NT2/D1 (cell line): Measurements from ENCODE around the gene GATA3.

ENCODE experiments used
- DNase-seq: peaks from one replicate; pipeline ENCODE4 v3.0.0-alpha.2; 2011; ENCODE audit warnings: low read depth, low spot score
- H3K27me3 ChIP-seq: 2 replicates; pipeline ENCODE4 v1.6.0; 2011; ENCODE audit warnings: mild to moderate bottlenecking; ENCODE audit not compliant: insufficient read length, insufficient read depth
- H3K36me3 ChIP-seq: 2 replicates; pipeline ENCODE4 v1.6.1; 2011; ENCODE audit warnings: mild to moderate bottlenecking, low read length, mixed read lengths; ENCODE audit not compliant: insufficient read depth, insufficient read length
- H3K4me1 ChIP-seq: 2 replicates; pipeline ENCODE4 v1.5.1; 2011; ENCODE audit not compliant: insufficient read depth, insufficient read length
- H3K4me3 ChIP-seq: 2 replicates; pipeline ENCODE4 v1.5.1; 2011; ENCODE audit warnings: low read depth; ENCODE audit not compliant: insufficient read length
- H3K9ac ChIP-seq: 2 replicates; pipeline ENCODE4 v1.6.0; 2011; ENCODE audit warnings: low read depth; ENCODE audit not compliant: insufficient read length
- H3K9me3 ChIP-seq: 2 replicates; pipeline ENCODE4 v1.5.1; 2011; ENCODE audit warnings: mild to moderate bottlenecking, low read length; ENCODE audit not compliant: insufficient read depth
- SUZ12 ChIP-seq: IDR thresholded peaks from 2 replicates; pipeline ENCODE4 v1.6.1; 2011; ENCODE audit not compliant: insufficient read length, insufficient read depth; ENCODE audit errors: extremely low read depth
- YY1 ChIP-seq: IDR thresholded peaks from 2 replicates; pipeline ENCODE4 v1.6.1; 2011; ENCODE audit not compliant: insufficient read length, insufficient read depth
- ZNF274 ChIP-seq: IDR thresholded peaks from 2 replicates; pipeline ENCODE4 v1.6.1; 2011; ENCODE audit warnings: mild to moderate bottlenecking, low read depth, low read length

Gene GATA3

GRCh38 chr10:8060010-8060703, 5.7 kb downstream of the GATA3 start:
- Histone ChIP-seq H3K36me3 (peaks cover 34% of the 10 kb centered on the region), H3K4me1 (peaks cover 18% of the 10 kb centered on the region), H3K4me3 (no peak overlapping the region), H3K27me3 (peaks cover 12% of the 10 kb centered on the region), H3K9ac (no peak overlapping the region), H3K9me3 (no peaks in the 10 kb centered on the region)
- TF ChIP-seq YY1 (no peak), SUZ12 (no peak), ZNF274 (no peak)
- DNase-seq, result no peak

- DNase-seq, result no peak
- Histone ChIP-seq H3K4me3 (no peak overlapping the region), H3K36me3 (peaks cover 34% of the 10 kb centered on the region), H3K27me3 (peaks cover 10% of the 10 kb centered on the region), H3K9me3 (no peaks in the 10 kb centered on the region), H3K9ac (no peak overlapping the region), H3K4me1 (peaks cover 18% of the 10 kb centered on the region)
- no peak for TF ChIP-seq ZNF274
These were observed 6.2 kb downstream of the GATA3 start for GRCh38 chr10:8060704-8061121.

- Histone ChIP-seq H3K36me3 (peaks cover 37% of the 10 kb centered on the region), H3K9me3 (no peaks in the 10 kb centered on the region), H3K9ac (no peak overlapping the region), H3K27me3 (peaks cover 7% of the 10 kb centered on the region), H3K4me3 (no peak overlapping the region), H3K4me1 (peaks cover 18% of the 10 kb centered on the region)
- DNase-seq, result no peak
- TF ChIP-seq YY1 (no peak), SUZ12 (no peak)
These were observed 7.1 kb downstream of the GATA3 start for GRCh38 chr10:8061274-8062211.

- H3K9ac ChIP-seq, result no peak overlapping the region
- no peaks in the 10 kb centered on the region for H3K27me3 ChIP-seq
- no peaks in the 10 kb centered on the region for H3K9me3 ChIP-seq
- H3K4me3 ChIP-seq, result no peak overlapping the region
- TF ChIP-seq SUZ12 (no peak), YY1 (no peak), ZNF274 (no peak)
- DNase-seq, result no peak
- H3K4me1 ChIP-seq, result peaks cover 18% of the 10 kb centered on the region
- H3K36me3 ChIP-seq, result peaks cover 46% of the 10 kb centered on the region
These were observed 8.8 kb downstream of the GATA3 start for GRCh38 chr10:8063128-8063908.

- peaks cover 18% of the 10 kb centered on the region for H3K4me1 ChIP-seq
- H3K9me3 ChIP-seq, result no peaks in the 10 kb centered on the region
- no peaks in the 10 kb centered on the region for H3K27me3 ChIP-seq
- no peak for DNase-seq
- H3K4me3 ChIP-seq, result no peak overlapping the region
- H3K36me3 ChIP-seq, result peaks cover 45% of the 10 kb centered on the region
- H3K9ac ChIP-seq, result no peak overlapping the region
- no peak for TF ChIP-seq SUZ12
- no peak for TF ChIP-seq YY1
- TF ChIP-seq ZNF274, result no peak
These were observed 9.4 kb downstream of the GATA3 start for GRCh38 chr10:8063935-8064334.

- Histone ChIP-seq H3K36me3 (peaks cover 45% of the 10 kb centered on the region), H3K4me3 (no peak overlapping the region), H3K9ac (no peak overlapping the region), H3K27me3 (no peaks in the 10 kb centered on the region), H3K4me1 (peaks cover 18% of the 10 kb centered on the region), H3K9me3 (no peaks in the 10 kb centered on the region)
- no peak for DNase-seq
- TF ChIP-seq ZNF274, result no peak
- no peak for TF ChIP-seq YY1
- no peak for TF ChIP-seq SUZ12
These were observed 9.9 kb downstream of the GATA3 start for GRCh38 chr10:8064436-8064835.
